Mucosa of rectum (tissue), 2 donors: ENCODE data around the gene NEK11.
"Not testable (repeated sequence)": the region's sequence is repeated elsewhere in the genome, so short reads cannot be mapped to it uniquely, and the experiment has no call there.

Source experiments
- H3K27ac ChIP-seq, 2 donors: one replicate each; pipeline ENCODE4 v1.7.0; 2013; ENCODE audit warnings: inconsistent platforms in 2 of 2, low read depth in 2 of 2, low read length in 2 of 2
- H3K27me3 ChIP-seq, 2 donors: one replicate each; pipeline ENCODE4 v1.7.0; 2013; ENCODE audit warnings: low read length in 2 of 2; ENCODE audit not compliant: control insufficient read depth in 2 of 2, insufficient read depth in 2 of 2
- H3K36me3 ChIP-seq, 2 donors: one replicate each; pipeline ENCODE4 v1.7.0; 2013; ENCODE audit warnings: low read length in 2 of 2; ENCODE audit not compliant: control insufficient read depth in 2 of 2, insufficient read depth in 2 of 2
- H3K4me1 ChIP-seq, 2 donors: one replicate each; pipeline ENCODE4 v1.7.0; 2013; ENCODE audit warnings: low read length in 2 of 2, mild to moderate bottlenecking in 1 of 2; ENCODE audit not compliant: control insufficient read depth in 2 of 2, insufficient read depth in 2 of 2
- H3K4me3 ChIP-seq, 2 donors: one replicate each; pipeline ENCODE4 v1.7.0; 2013; ENCODE audit warnings: low read length in 2 of 2
- H3K9ac ChIP-seq, 2 donors: one replicate each; pipeline ENCODE4 v1.7.0; 2013; ENCODE audit warnings: low read length in 2 of 2, low read depth in 1 of 2, mild to moderate bottlenecking in 1 of 2
- H3K9me3 ChIP-seq, 2 donors: one replicate each; pipeline ENCODE4 v1.7.0; 2013; ENCODE audit warnings: low read length in 2 of 2; ENCODE audit not compliant: control insufficient read depth in 2 of 2
- donor health status: healthy.
- donor health status: Normal muscosa, but diverticular disease.

The NEK11 gene

DNA sequence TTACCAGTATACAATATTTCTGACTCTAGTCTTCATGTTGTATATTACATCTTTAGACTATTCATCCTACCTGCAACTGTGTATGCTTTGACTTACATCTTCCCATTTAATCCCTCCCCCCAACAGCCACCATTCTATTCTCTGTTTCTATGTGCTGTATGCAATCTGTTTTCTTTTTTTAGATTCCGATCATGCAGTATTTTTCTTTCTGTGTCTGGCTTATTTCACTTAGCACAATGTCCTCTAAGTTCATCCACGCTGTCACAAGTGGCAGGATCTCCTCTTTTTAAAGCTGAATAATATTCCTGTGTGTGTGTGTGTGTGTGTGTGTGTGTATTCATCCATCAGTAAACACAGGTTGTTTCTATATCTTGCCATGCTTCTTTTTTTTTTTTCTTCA lies 288.5 kb downstream of the NEK11 start:
- no peaks in the 10 kb centered on the region for H3K36me3 ChIP-seq
- H3K9me3 ChIP-seq = peaks cover 0 to 2% of the 10 kb centered on the region in 2 donors

GRCh38 chr3:131317667-131318066 lies 291.0 kb downstream of the NEK11 start:
- Histone ChIP-seq H3K27ac (no peak overlapping the region), H3K36me3 (no peaks in the 10 kb centered on the region), H3K4me1 (no peaks in the 10 kb centered on the region), H3K9me3 (peaks cover 0 to 2% of the 10 kb centered on the region in 2 donors), H3K4me3 (no peak overlapping the region), H3K9ac (no peak overlapping the region), H3K27me3 (no peaks in the 10 kb centered on the region)

More for the DNA sequence above, 288.5 kb downstream of the NEK11 start:
- Histone ChIP-seq H3K27me3 (no peaks in the 10 kb centered on the region), H3K4me1 (no peaks in the 10 kb centered on the region), H3K27ac (no peak overlapping the region), H3K9ac (no peak overlapping the region), H3K4me3 (no peak overlapping the region)

GRCh38 chr3:131323014-131323413 lies 296.3 kb downstream of the NEK11 start:
- Histone ChIP-seq H3K9ac (no peak overlapping the region), H3K36me3 (no peaks in the 10 kb centered on the region), H3K4me3 (no peak overlapping the region), H3K27ac (no peak overlapping the region), H3K4me1 (no peaks in the 10 kb centered on the region), H3K27me3 (no peaks in the 10 kb centered on the region), H3K9me3 (no peaks in the 10 kb centered on the region)

DNA sequence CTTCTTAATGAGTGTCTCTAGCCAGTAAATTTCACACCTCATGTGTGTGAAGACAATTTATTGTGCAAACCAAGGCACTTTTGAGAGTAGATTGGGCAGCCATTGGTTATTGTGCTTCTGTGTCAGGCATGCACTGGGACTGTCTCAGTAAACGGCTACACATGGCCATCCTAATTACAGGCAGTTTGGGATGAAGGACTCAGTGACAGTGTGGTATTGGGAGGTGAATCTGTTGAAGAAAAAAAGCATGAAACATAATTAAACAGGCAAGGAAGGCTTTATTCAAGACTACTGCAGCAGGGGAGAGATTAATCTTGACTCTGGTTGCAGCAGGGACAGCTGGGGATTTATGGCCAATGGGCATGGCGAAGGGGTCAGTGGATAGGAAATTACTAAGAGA lies 297.1 kb downstream of the NEK11 start:
- Histone ChIP-seq H3K4me1 (no peaks in the 10 kb centered on the region), H3K4me3 (no peak overlapping the region), H3K9me3 (no peaks in the 10 kb centered on the region), H3K9ac (no peak overlapping the region), H3K27ac (no peak overlapping the region), H3K27me3 (no peaks in the 10 kb centered on the region), H3K36me3 (no peaks in the 10 kb centered on the region)

GRCh38 chr3:131324923-131325322 lies 298.2 kb downstream of the NEK11 start:
- Histone ChIP-seq H3K9ac (no peak overlapping the region), H3K27me3 (no peaks in the 10 kb centered on the region), H3K4me3 (no peak overlapping the region), H3K27ac (no peak overlapping the region), H3K9me3 (no peaks in the 10 kb centered on the region), H3K36me3 (no peaks in the 10 kb centered on the region), H3K4me1 (no peaks in the 10 kb centered on the region)

GRCh38 chr3:131326307-131326706 lies 299.6 kb downstream of the NEK11 start:
- Histone ChIP-seq H3K9ac (no peak overlapping the region), H3K27me3 (no peaks in the 10 kb centered on the region), H3K27ac (no peak overlapping the region), H3K4me3 (no peak overlapping the region), H3K36me3 (no peaks in the 10 kb centered on the region), H3K9me3 (no peaks in the 10 kb centered on the region), H3K4me1 (no peaks in the 10 kb centered on the region)

GRCh38 chr3:131328721-131329120 lies 302.0 kb downstream of the NEK11 start:
- no peaks in the 10 kb centered on the region for H3K9me3 ChIP-seq
- H3K36me3 ChIP-seq = no peaks in the 10 kb centered on the region
- no peaks in the 10 kb centered on the region for H3K4me1 ChIP-seq
- H3K4me3 ChIP-seq = no peak overlapping the region
- no peaks in the 10 kb centered on the region for H3K27me3 ChIP-seq
- H3K27ac ChIP-seq = no peak overlapping the region
- H3K9ac ChIP-seq = no peak overlapping the region

GRCh38 chr3:131329774-131330173 lies 303.1 kb downstream of the NEK11 start:
- no peak overlapping the region for H3K27ac ChIP-seq
- H3K4me1 ChIP-seq = no peaks in the 10 kb centered on the region
- no peak overlapping the region for H3K9ac ChIP-seq
- no peaks in the 10 kb centered on the region for H3K27me3 ChIP-seq
- no peaks in the 10 kb centered on the region for H3K36me3 ChIP-seq
- H3K9me3 ChIP-seq = no peaks in the 10 kb centered on the region
- no peak overlapping the region for H3K4me3 ChIP-seq

DNA sequence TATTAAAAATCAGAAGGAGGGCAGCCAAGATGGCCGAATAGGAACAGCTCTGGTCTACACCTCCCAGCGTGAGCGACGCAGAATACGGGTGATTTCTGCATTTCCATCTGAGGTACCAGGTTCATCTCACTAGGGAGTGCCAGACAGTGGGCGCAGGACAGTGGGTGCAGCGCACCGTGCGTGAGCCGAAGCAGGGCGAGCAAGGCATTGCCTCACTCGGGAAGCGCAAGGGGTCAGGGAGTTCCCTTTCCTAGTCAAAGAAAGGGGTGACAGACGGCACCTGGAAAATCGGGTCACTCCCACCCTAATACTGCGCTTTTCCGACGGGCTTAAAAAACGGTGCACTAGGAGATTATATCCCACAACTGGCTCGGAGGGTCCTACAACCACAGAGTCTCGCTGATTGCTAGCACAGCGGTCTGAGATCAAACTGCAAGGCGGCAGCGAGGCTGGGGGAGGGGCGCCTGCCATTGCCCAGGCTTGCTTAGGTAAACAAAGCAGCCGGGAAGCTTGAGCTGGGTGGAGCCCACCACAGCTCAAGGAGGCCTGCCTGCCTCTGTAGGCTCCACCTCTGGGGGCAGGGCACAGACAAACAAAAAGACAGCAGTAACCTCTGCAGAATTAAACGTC lies 304.9 kb downstream of the NEK11 start:
- H3K36me3 ChIP-seq, H3K9ac ChIP-seq, H3K4me1 ChIP-seq, H3K27ac ChIP-seq, H3K4me3 ChIP-seq, H3K27me3 ChIP-seq, H3K9me3 ChIP-seq: not testable (repeated sequence)

GRCh38 chr3:131338948-131339640 lies 312.4 kb downstream of the NEK11 start:
- no peak overlapping the region for H3K4me3 ChIP-seq

More at GRCh38 chr3:131338948-131339640, 312.4 kb downstream of the NEK11 start:
- Histone ChIP-seq H3K4me1 (no peaks in the 10 kb centered on the region), H3K27ac (no peak overlapping the region), H3K9ac (no peak overlapping the region), H3K36me3 (no peaks in the 10 kb centered on the region), H3K27me3 (no peaks in the 10 kb centered on the region), H3K9me3 (no peaks in the 10 kb centered on the region)
